H9 (cell line): ENCODE measurements around the gene TTC7B. TPM values are rescaled to one million over a fixed set of nuclear protein-coding genes. Genes with fewer than 3 reads are reported as not detected.

ENCODE experiments used
- DNase-seq: peaks from one replicate; pipeline ENCODE4 v3.0.0-alpha.2; 2017
- H2AFZ ChIP-seq: one replicate; pipeline ENCODE4 v1.6.1; 2013; ENCODE audit warnings: mild to moderate bottlenecking, low read length, control low read depth, moderate library complexity
- H2AK5ac ChIP-seq: 2 replicates; pipeline ENCODE4 v1.6.1; 2013; ENCODE audit warnings: low read length, control low read depth, mixed read lengths; ENCODE audit not compliant: insufficient read length
- H2BK120ac ChIP-seq: one replicate; pipeline ENCODE4 v1.6.1; 2013; ENCODE audit warnings: low read depth, mild to moderate bottlenecking, low read length, control low read depth, inconsistent platforms; ENCODE audit not compliant: poor library complexity, severe bottlenecking
- H2BK12ac ChIP-seq: 2 replicates; pipeline ENCODE4 v1.6.1; 2013; ENCODE audit warnings: low read length, control low read depth, mixed read lengths, low read depth; ENCODE audit not compliant: insufficient read length
- H2BK15ac ChIP-seq: 2 replicates; pipeline ENCODE4 v1.6.1; 2013; ENCODE audit warnings: low read depth, low read length, control low read depth
- H2BK20ac ChIP-seq: one replicate; pipeline ENCODE4 v1.6.1; 2013; ENCODE audit warnings: low read depth, mild to moderate bottlenecking, low read length, control low read depth, inconsistent platforms; ENCODE audit not compliant: poor library complexity, severe bottlenecking
- H2BK5ac ChIP-seq: 2 replicates; pipeline ENCODE4 v1.6.1; 2013; ENCODE audit warnings: low read length, control low read depth, mixed read lengths; ENCODE audit not compliant: insufficient read length
- H3K14ac ChIP-seq: 2 replicates; pipeline ENCODE4 v1.6.1; 2013; ENCODE audit warnings: low read length, control low read depth; ENCODE audit not compliant: insufficient read depth
- H3K18ac ChIP-seq: 2 replicates; pipeline ENCODE4 v1.6.1; 2013; ENCODE audit warnings: low read depth, mild to moderate bottlenecking, mixed read lengths, low read length, control low read depth; ENCODE audit not compliant: insufficient read length
- H3K23ac ChIP-seq: 2 replicates; pipeline ENCODE4 v1.6.1; 2013; ENCODE audit warnings: low read length, control low read depth, mixed read lengths, low read depth; ENCODE audit not compliant: insufficient read length
- H3K23me2 ChIP-seq: 2 replicates; pipeline ENCODE4 v1.6.1; 2013; ENCODE audit warnings: low read depth, mild to moderate bottlenecking, mixed read lengths, low read length, control low read depth; ENCODE audit not compliant: insufficient read length, poor library complexity, severe bottlenecking
- H3K27ac ChIP-seq: 2 replicates; pipeline ENCODE4 v1.5.1; 2013; ENCODE audit warnings: low read length, control low read depth, mixed read lengths, low read depth; ENCODE audit not compliant: insufficient read length
- H3K27me3 ChIP-seq: 2 replicates; pipeline ENCODE4 v1.6.1; 2013; ENCODE audit warnings: low read length, control low read depth, inconsistent platforms; ENCODE audit not compliant: insufficient read depth
- H3K4ac ChIP-seq: 2 replicates; pipeline ENCODE4 v1.6.1; 2013; ENCODE audit warnings: low read depth, mild to moderate bottlenecking, control low read depth, inconsistent platforms, low read length, moderate library complexity
- H3K4me1 ChIP-seq: 2 replicates; pipeline ENCODE4 v1.6.1; 2013; ENCODE audit warnings: low read length, control low read depth, inconsistent platforms; ENCODE audit not compliant: insufficient read depth
- H3K4me2 ChIP-seq: 2 replicates; pipeline ENCODE4 v1.6.1; 2013; ENCODE audit warnings: low read length, control low read depth, mixed read lengths; ENCODE audit not compliant: insufficient read length, insufficient read depth
- H3K56ac ChIP-seq: 2 replicates; pipeline ENCODE4 v1.6.1; 2013; ENCODE audit warnings: low read depth, mild to moderate bottlenecking, mixed read lengths, low read length, control low read depth; ENCODE audit not compliant: insufficient read length
- H3K79me1 ChIP-seq: 2 replicates; pipeline ENCODE4 v1.6.1; 2013; ENCODE audit warnings: low read depth, mild to moderate bottlenecking, moderate library complexity, low read length, control low read depth, inconsistent platforms; ENCODE audit not compliant: insufficient read depth, poor library complexity, severe bottlenecking
- H3K79me2 ChIP-seq: 2 replicates; pipeline ENCODE4 v1.6.1; 2013; ENCODE audit warnings: low read length, control low read depth, inconsistent platforms; ENCODE audit not compliant: insufficient read depth
- H3K9ac ChIP-seq: 2 replicates; pipeline ENCODE4 v1.6.1; 2013; ENCODE audit warnings: low read length, control low read depth, mixed read lengths; ENCODE audit not compliant: insufficient read length; ENCODE audit errors: extremely low read depth
- H3K9me3 ChIP-seq: one replicate; pipeline ENCODE4 v1.6.1; 2013; ENCODE audit warnings: low read depth, low read length, inconsistent platforms; ENCODE audit not compliant: control insufficient read depth
- H3T11ph ChIP-seq: one replicate; pipeline ENCODE4 v1.6.1; 2013; ENCODE audit warnings: mild to moderate bottlenecking, low read length, control low read depth, inconsistent platforms
- H4K20me1 ChIP-seq: one replicate; pipeline ENCODE4 v1.6.1; 2013; ENCODE audit not compliant: control insufficient read depth, insufficient read length, insufficient read depth
- H4K5ac ChIP-seq: 2 replicates; pipeline ENCODE4 v1.6.1; 2013; ENCODE audit warnings: low read depth, mild to moderate bottlenecking, mixed read lengths, low read length, control low read depth; ENCODE audit not compliant: insufficient read length
- H4K8ac ChIP-seq: replicated peaks from 2 replicates; pipeline ENCODE4 v1.6.1; 2013; ENCODE audit warnings: low read length, control low read depth, mixed read lengths, low read depth; ENCODE audit not compliant: insufficient read length
- H4K91ac ChIP-seq: 2 replicates; pipeline ENCODE4 v1.6.1; 2013; ENCODE audit warnings: low read depth, mild to moderate bottlenecking, moderate library complexity, mixed read lengths, low read length, control low read depth; ENCODE audit not compliant: insufficient read length
- H3K27ac Mint-ChIP-seq, 3 experiments: 2 replicates in 2 of 3; 3 replicates in 1 of 3; pipeline ENCODE4 v1.8.0; 2020 to 2021; ENCODE audit warnings: mixed read lengths in 3 of 3, mild to moderate bottlenecking in 1 of 3, moderate library complexity in 1 of 3
- H3K27me3 Mint-ChIP-seq: 2 replicates; pipeline ENCODE4 v1.8.0; 2021; ENCODE audit warnings: low read depth, mild to moderate bottlenecking, moderate library complexity, mixed read lengths
- H3K36me3 Mint-ChIP-seq, 3 experiments: 2 replicates in 2 of 3; 3 replicates in 1 of 3; pipeline ENCODE4 v1.8.0; 2020 to 2021; ENCODE audit warnings: low read depth in 3 of 3, mixed read lengths in 3 of 3; ENCODE audit not compliant: insufficient read depth in 1 of 3
- H3K4me1 Mint-ChIP-seq, 2 experiments: 2 replicates each; pipeline ENCODE4 v1.8.0; 2020; ENCODE audit warnings: mixed read lengths in 2 of 2
- H3K4me3 Mint-ChIP-seq, 2 experiments: 2 replicates in 1 of 2; 3 replicates in 1 of 2; pipeline ENCODE4 v1.8.0; 2020 to 2021; ENCODE audit warnings: mild to moderate bottlenecking in 2 of 2, mixed read lengths in 2 of 2, moderate library complexity in 1 of 2
- H3K9me3 Mint-ChIP-seq, 2 experiments: 2 replicates in 1 of 2; 3 replicates in 1 of 2; pipeline ENCODE4 v1.8.0; 2020; ENCODE audit warnings: mild to moderate bottlenecking in 2 of 2, mixed read lengths in 2 of 2, moderate library complexity in 1 of 2
- CTCF ChIP-seq: fragments of 200-600 bp; sonication (generic); conservative IDR thresholded peaks from 3 replicates; pipeline ENCODE4 v1.8.0; 2021; ENCODE audit warnings: antibody characterized with exemption, mild to moderate bottlenecking
- WGBS: extraction: QIAGEN DNeasy Blood & Tissue Kit; methylation state at CpG from one replicate; pipeline ENCODE4 v1.1.7; 2013; ENCODE audit warnings: missing lambda C conversion rate, low lambda C conversion rate, mixed read lengths; ENCODE audit not compliant: insufficient read length; ENCODE audit errors: extremely low coverage; 5-methylcytosine and 5-hydroxymethylcytosine counted together
- total RNA-seq: library from RNA; stranded (reverse); gene quantifications from 2 replicates; pipeline ENCODE4 v1.2.1, GENCODE V29; 2021

The TTC7B gene
- total RNA-seq, 1 experiment from 2014 or later: 33.7 TPM

GRCh38 chr14:90585106-90585505 lies 231.1 kb downstream of the TTC7B start:
- H3K4me3 Mint-ChIP-seq: no peak overlapping the region
- H3K9ac ChIP-seq: no peak overlapping the region

More at GRCh38 chr14:90585106-90585505, 231.1 kb downstream of the TTC7B start:
- Histone ChIP-seq H4K91ac (no peak overlapping the region), H4K5ac (no peak overlapping the region), H3K4ac (no peak overlapping the region), H4K20me1 (no peaks in the 10 kb centered on the region), H3K27ac (no peak overlapping the region), H3K4me1 (no peaks in the 10 kb centered on the region), H2BK20ac (no peak overlapping the region), H3K14ac (no peak overlapping the region), H4K8ac (no peak overlapping the region), H2BK15ac (no peak overlapping the region), H3K4me2 (no peak overlapping the region), H3T11ph (no peak overlapping the region), H2BK120ac (no peak overlapping the region), H2BK5ac (no peak overlapping the region), H2AK5ac (no peak overlapping the region), H3K18ac (no peak overlapping the region), H3K23me2 (no peaks in the 10 kb centered on the region), H2BK12ac (no peak overlapping the region), H3K27me3 (no peaks in the 10 kb centered on the region), H3K79me2 (no peaks in the 10 kb centered on the region), H2AFZ (no peak overlapping the region), H3K23ac (no peak overlapping the region), H3K56ac (no peak overlapping the region), H3K9me3 (no peaks in the 10 kb centered on the region), H3K79me1 (no peaks in the 10 kb centered on the region)
- no peak for TF ChIP-seq CTCF
- peaks cover 0 to 8% of the 10 kb centered on the region in 2 experiments; a peak in 3 of 4 replicates for H3K4me1 Mint-ChIP-seq
- no peaks in the 10 kb centered on the region; a peak in 1 of 5 replicates for H3K9me3 Mint-ChIP-seq
- 0 out of 7 replicates have a peak overlapping the region, but pooled peaks of 1 of the 3 experiments have one; percentile 0 for H3K27ac Mint-ChIP-seq
- no CpG with 5 or more reads among the region's 8 CpGs for WGBS
- peaks cover 0 to 2% (median 0%) of the 10 kb centered on the region in 3 experiments; a peak in 2 of 7 replicates for H3K36me3 Mint-ChIP-seq
- DNase-seq: no peak
- H3K27me3 Mint-ChIP-seq: no peaks in the 10 kb centered on the region; the same call in 1 of the 2 replicates
